ENCODE results near the gene AIFM2.
A peak's percentile ranks its signal among the peaks of the same experiment; 100 is the strongest.
"Not testable (repeated sequence)": the region's sequence is repeated elsewhere in the genome, so short reads cannot be mapped to it uniquely, and the experiment has no call there.

AIFM2 gene

DNA sequence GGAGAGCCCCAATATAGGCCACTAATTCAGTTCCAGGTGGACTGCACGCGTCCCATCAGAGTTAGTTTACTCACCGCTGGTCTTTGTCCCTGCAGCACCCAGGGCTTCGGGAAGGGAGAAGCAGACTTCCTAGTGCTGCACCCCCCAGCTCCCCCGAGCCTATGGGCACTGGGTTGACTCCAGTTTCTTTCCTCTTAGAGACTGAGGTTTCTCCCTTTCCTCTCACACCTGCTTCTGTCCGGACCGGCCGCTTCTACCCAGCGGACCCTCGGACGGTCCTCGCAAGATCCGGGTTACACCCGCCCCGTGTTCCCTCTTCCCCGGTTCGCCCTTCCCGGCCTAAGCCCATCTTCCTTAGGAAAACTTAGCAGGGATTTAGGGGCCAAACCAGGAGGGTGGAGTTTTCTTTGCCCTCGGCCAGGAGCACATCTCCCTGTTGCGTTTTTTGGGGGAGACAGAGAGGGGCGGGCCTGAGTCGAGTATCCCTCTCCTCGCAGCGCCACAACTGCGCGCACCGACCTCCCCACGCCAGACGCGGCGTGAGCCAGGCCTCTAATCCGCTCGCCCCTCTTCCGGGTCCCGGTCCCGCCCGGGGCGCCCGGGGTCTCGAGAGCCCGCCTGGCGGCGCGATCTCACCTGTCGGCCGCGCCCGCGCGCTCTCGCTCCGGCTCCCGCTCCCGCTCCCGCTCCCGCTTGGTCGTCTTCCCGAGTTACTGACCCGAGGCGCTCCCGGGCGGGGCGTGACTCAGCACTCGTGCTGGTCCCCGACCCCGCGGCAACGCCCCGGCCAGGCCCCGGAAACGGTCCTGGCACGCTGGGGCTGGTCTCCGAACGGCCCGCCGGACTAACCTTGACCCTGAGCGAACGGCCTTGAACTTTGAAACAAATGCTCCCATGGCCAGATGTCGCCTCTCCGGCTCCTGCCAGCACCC lies at the start of gene AIFM2:
TSS of gene AIFM2 (minus strand) at position 728 of the 932 bp plus-strand sequence. CDS start 8,741 bp downstream, outside the sequence.
- Mint-ChIP-seq H3K4me1 (ENCODE audit: low read depth) (peaks cover 34% of the 10 kb centered on the region), H3K27ac (peak within 1 kb of the TSS; percentile 85), H3K9me3 (no peaks in the 10 kb centered on the region), H3K36me3 (ENCODE audit: low read depth) (peaks cover 16% of the 10 kb centered on the region), H3K27me3 (peaks cover 20% of the 10 kb centered on the region), H3K4me3 (peak within 1 kb of the TSS; percentile 91)
- intact Hi-C loops (cut with micrococcal nuclease), result no loop called here

DNA sequence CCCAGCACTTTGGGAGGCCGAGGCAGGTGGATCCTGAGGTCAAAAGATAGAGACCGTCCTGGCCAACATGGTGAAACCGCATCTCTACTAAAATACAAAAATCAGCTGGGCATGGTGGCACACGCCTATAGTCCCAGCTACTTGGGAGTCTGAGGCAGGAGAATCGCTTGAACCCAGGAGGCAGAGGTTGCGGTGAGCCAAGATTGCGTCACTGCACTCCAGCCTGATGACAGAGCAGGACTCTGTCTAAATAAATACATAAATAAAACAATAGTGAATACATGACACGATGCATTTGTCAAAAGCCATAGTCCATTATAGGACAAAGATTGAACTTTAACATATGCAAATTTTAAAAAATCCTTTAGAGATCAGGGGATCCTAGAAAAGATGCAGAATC lies 46.6 kb upstream of the AIFM2 start:
- H3K36me3 Mint-ChIP-seq (ENCODE audit: low read depth); intact Hi-C loops (cut with micrococcal nuclease); H3K9me3 Mint-ChIP-seq; H3K27ac Mint-ChIP-seq; H3K4me3 Mint-ChIP-seq: not testable (repeated sequence)
- H3K27me3 Mint-ChIP-seq, result peaks cover 16% of the 10 kb centered on the region
- peaks cover 14% of the 10 kb centered on the region for H3K4me1 Mint-ChIP-seq (ENCODE audit: low read depth)

GRCh38 chr10:70178139-70178725 lies 45.6 kb upstream of the AIFM2 start:
- H3K27me3 Mint-ChIP-seq, result peaks cover 15% of the 10 kb centered on the region
- intact Hi-C loops (cut with micrococcal nuclease), result no loop called here
- no peak overlapping the region for H3K27ac Mint-ChIP-seq
- H3K36me3 Mint-ChIP-seq (ENCODE audit: low read depth), result no peaks in the 10 kb centered on the region
- H3K9me3 Mint-ChIP-seq, result peaks cover 9% of the 10 kb centered on the region
- peaks cover 18% of the 10 kb centered on the region for H3K4me1 Mint-ChIP-seq (ENCODE audit: low read depth)
- no peak overlapping the region for H3K4me3 Mint-ChIP-seq

DNA sequence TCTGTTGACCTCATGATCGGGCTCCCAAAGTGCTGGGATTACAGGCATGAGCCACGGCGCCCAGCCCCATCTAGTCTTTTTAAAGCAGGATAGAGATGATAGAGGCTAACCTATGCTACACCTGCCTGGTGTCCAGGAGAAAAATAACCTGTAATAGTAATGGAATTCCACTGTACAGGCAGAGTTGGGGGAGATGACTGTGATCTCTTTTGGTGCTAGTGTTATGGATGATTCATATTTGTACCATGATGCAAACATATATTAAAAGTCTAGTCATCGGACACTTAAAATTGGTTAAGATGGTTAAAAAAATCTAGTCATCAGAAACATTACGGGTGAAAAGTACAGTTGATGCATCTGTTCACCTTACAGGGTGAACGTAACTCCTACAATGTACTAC lies 43.8 kb upstream of the AIFM2 start:
- H3K36me3 Mint-ChIP-seq (ENCODE audit: low read depth), result no peaks in the 10 kb centered on the region
- intact Hi-C loops (cut with micrococcal nuclease), result no loop called here
- H3K4me3 Mint-ChIP-seq, result no peak overlapping the region
- peaks cover 15% of the 10 kb centered on the region for H3K4me1 Mint-ChIP-seq (ENCODE audit: low read depth)
- H3K27me3 Mint-ChIP-seq, result peaks cover 9% of the 10 kb centered on the region
- peaks cover 9% of the 10 kb centered on the region for H3K9me3 Mint-ChIP-seq
- no peak overlapping the region for H3K27ac Mint-ChIP-seq

- Mint-ChIP-seq H3K9me3 (peaks cover 9% of the 10 kb centered on the region), H3K36me3 (ENCODE audit: low read depth) (peaks cover under 1% of the 10 kb centered on the region), H3K27me3 (peaks cover 3% of the 10 kb centered on the region), H3K27ac (no peak overlapping the region), H3K4me1 (ENCODE audit: low read depth) (peaks cover 15% of the 10 kb centered on the region), H3K4me3 (no peak overlapping the region)
- intact Hi-C loops (cut with micrococcal nuclease), result no loop called here
Observed at GRCh38 chr10:70175516-70175915, 42.9 kb upstream of the AIFM2 start.

DNA sequence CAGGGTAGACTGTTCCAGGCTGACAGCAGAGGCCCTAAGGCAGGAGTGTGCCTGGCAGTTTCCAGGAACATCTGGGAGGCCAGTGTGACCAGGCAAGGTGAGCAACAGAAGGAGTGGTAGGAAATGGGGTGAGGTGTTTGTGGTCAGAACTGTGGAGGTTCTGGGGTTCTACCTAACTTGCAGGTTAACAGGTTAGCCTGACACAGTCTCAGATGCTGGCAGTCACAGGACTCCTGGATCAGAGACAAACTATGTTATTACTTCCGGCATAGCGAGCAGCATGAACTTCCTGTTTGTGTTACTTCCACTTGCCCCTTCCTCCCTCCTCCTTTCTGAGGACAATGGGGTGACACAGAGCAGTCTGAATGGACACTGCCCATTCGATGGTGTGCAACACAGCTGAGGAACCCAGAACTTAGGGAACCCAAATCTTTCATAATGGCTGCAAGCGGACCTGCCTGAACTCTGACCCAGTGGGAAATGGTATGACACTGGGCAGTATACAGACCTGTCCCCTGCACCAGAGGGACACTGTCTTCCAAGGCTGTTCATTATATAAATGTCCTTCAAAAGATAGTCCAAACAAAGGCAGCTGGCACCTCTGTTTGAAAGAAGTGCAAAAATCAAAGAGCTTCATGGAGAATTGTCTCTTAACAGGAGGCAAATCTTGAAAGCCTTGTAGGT lies 41.6 kb upstream of the AIFM2 start:
- Mint-ChIP-seq H3K36me3 (ENCODE audit: low read depth) (peaks cover 13% of the 10 kb centered on the region), H3K4me1 (ENCODE audit: low read depth) (peaks cover 21% of the 10 kb centered on the region), H3K27ac (peak overlapping the region; percentile 63), H3K27me3 (no peaks in the 10 kb centered on the region), H3K9me3 (no peaks in the 10 kb centered on the region), H3K4me3 (no peak overlapping the region)
- intact Hi-C loops (cut with micrococcal nuclease), result loop anchor here (5.0 kb wide), 1 partner anchor 208 kb away; the partner anchor contains the start of gene LRRC20

DNA sequence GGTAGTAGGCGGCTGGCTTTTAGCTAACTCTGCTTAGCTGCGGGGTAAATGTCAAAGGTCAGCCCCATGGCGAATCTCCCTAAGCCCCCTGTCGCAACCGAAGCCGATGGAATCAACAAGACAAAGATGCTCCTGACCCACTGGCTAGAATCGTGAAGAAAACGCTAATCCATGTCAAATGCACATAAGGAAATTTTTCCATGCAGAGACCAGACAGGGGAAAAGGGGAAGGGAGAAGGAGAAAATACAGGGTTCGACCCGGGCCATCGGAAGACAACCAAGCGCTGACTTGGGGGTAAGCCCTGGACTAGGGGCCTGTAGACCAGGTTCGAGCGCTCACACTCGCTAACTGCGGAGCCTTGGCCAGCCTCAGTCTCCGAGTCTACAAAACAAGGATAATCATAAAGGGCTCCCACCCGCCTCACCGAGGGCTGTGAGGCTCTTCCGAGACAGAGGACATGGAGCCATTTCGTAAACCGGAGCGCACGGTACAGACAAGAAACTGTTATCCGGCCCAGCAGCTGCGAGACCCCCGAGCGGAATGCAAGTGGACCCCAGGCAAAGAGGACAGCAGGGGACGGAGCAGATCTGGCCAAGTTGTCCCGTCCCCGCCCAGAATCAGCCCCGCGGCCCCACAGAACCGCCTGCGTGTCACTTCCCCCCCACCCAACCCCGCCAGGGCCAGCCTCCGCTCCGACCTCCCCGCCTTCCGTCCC lies 37.2 kb upstream of the AIFM2 start:
- H3K27me3 Mint-ChIP-seq, result no peaks in the 10 kb centered on the region
- peaks cover 28% of the 10 kb centered on the region for H3K36me3 Mint-ChIP-seq (ENCODE audit: low read depth)
- peaks cover 48% of the 10 kb centered on the region for H3K4me1 Mint-ChIP-seq (ENCODE audit: low read depth)

DNA sequence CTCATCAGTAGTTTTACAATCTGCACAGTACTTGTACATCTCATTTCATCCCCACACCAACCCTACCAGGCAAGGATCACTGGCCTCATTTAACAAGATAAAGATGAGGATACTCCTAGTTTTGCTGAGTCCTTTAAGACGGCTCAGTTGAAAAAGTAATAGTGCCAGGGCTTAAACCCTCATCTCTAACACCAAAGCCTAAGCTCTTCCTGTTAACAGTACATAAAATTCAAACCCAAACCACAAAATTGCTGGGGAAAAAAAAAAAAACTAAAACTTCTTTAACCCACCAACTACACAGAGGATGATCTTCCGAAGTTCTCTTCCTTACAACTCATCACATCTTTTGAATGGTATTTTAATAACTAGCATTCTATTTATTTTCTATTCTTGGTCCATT lies 36.4 kb upstream of the AIFM2 start:
- Mint-ChIP-seq H3K4me3 (peak overlapping the region; percentile 88), H3K36me3 (ENCODE audit: low read depth) (peaks cover 29% of the 10 kb centered on the region), H3K27ac (peak overlapping the region; percentile 97), H3K27me3 (no peaks in the 10 kb centered on the region), H3K9me3 (no peaks in the 10 kb centered on the region), H3K4me1 (ENCODE audit: low read depth) (peaks cover 43% of the 10 kb centered on the region)
- intact Hi-C loops (cut with micrococcal nuclease), result no loop called here

More for the DNA sequence above, 37.2 kb upstream of the AIFM2 start:
- intact Hi-C loops (cut with micrococcal nuclease), result loop anchor here (5.0 kb wide), 1 partner anchor 212 kb away; the partner anchor contains the start of gene LRRC20
- Mint-ChIP-seq H3K9me3 (no peaks in the 10 kb centered on the region), H3K4me3 (peak overlapping the region; percentile 88), H3K27ac (peak overlapping the region; percentile 97)

DNA sequence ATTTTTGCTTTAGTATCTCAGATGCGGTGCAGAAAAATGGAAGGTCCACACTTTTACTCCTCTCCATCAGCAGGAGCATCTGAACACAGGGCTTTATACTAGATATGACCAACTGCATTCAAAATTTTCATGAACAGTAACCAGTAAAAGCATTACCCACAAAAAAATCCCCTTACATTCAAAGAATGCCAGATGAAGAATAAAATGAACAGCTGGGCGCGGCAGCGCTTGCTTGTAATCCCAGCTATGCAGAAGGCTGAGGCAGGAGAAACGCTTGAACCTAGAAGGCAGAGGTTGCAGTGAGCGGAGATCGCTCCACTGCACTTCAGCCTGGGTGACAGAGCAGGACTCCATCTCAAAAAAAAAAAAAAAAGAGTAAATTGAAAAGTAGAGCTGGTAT lies 34.6 kb upstream of the AIFM2 start:
- no peaks in the 10 kb centered on the region for H3K9me3 Mint-ChIP-seq
- no peak overlapping the region for H3K27ac Mint-ChIP-seq
- H3K36me3 Mint-ChIP-seq (ENCODE audit: low read depth), result peaks cover 37% of the 10 kb centered on the region

GRCh38 chr10:70166394-70166793 lies 33.8 kb upstream of the AIFM2 start:
- no peaks in the 10 kb centered on the region for H3K27me3 Mint-ChIP-seq
- intact Hi-C loops (cut with micrococcal nuclease), result no loop called here
- H3K4me3 Mint-ChIP-seq, result no peak overlapping the region
- H3K9me3 Mint-ChIP-seq, result no peaks in the 10 kb centered on the region
- peaks cover 45% of the 10 kb centered on the region for H3K36me3 Mint-ChIP-seq (ENCODE audit: low read depth)
- peaks cover 57% of the 10 kb centered on the region for H3K4me1 Mint-ChIP-seq (ENCODE audit: low read depth)
- no peak overlapping the region for H3K27ac Mint-ChIP-seq

More for the DNA sequence above, 34.6 kb upstream of the AIFM2 start:
- H3K4me1 Mint-ChIP-seq (ENCODE audit: low read depth), result peaks cover 52% of the 10 kb centered on the region
- no peaks in the 10 kb centered on the region for H3K27me3 Mint-ChIP-seq
- no peak overlapping the region for H3K4me3 Mint-ChIP-seq
- intact Hi-C loops (cut with micrococcal nuclease), result no loop called here

DNA sequence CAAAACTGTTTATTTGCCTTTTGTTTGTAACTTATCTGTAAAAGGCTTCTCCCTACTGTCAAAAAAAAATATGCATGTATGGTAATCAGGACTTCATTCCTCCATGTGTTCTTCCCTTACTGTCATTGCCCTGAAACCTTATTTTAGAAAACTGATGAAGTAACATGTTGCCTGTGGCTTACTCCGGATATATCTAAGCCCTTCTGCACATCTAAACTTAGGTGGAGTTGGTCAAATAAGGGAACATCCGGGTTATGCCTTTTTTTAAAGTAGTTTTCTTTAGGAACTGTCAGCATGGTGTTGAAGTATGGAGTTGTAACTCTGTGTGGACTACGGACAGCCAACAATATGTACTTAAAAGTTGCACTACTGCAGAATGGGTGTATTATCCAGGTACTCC lies 31.5 kb upstream of the AIFM2 start:
- no peak overlapping the region for H3K27ac Mint-ChIP-seq
- no peaks in the 10 kb centered on the region for H3K9me3 Mint-ChIP-seq
- peaks cover 51% of the 10 kb centered on the region for H3K4me1 Mint-ChIP-seq (ENCODE audit: low read depth)
- H3K27me3 Mint-ChIP-seq, result no peaks in the 10 kb centered on the region
- H3K36me3 Mint-ChIP-seq (ENCODE audit: low read depth), result peaks cover 49% of the 10 kb centered on the region
- no peak overlapping the region for H3K4me3 Mint-ChIP-seq
- intact Hi-C loops (cut with micrococcal nuclease), result no loop called here

GRCh38 chr10:70163448-70163847 lies 30.8 kb upstream of the AIFM2 start:
- intact Hi-C loops (cut with micrococcal nuclease), result no loop called here
- H3K27ac Mint-ChIP-seq, result no peak overlapping the region
- no peaks in the 10 kb centered on the region for H3K9me3 Mint-ChIP-seq
- H3K36me3 Mint-ChIP-seq (ENCODE audit: low read depth), result peaks cover 54% of the 10 kb centered on the region
- H3K4me1 Mint-ChIP-seq (ENCODE audit: low read depth), result peaks cover 44% of the 10 kb centered on the region
- no peak overlapping the region for H3K4me3 Mint-ChIP-seq
- H3K27me3 Mint-ChIP-seq, result no peaks in the 10 kb centered on the region

GRCh38 chr10:70162892-70163201 lies 30.2 kb upstream of the AIFM2 start:
- H3K4me1 Mint-ChIP-seq (ENCODE audit: low read depth), result peaks cover 38% of the 10 kb centered on the region
- H3K36me3 Mint-ChIP-seq (ENCODE audit: low read depth), result peaks cover 54% of the 10 kb centered on the region
- intact Hi-C loops (cut with micrococcal nuclease), result no loop called here
- no peaks in the 10 kb centered on the region for H3K27me3 Mint-ChIP-seq
- H3K4me3 Mint-ChIP-seq, result no peak overlapping the region
- H3K27ac Mint-ChIP-seq, result no peak overlapping the region
- H3K9me3 Mint-ChIP-seq, result no peaks in the 10 kb centered on the region

Data from dendritic cell treated with granulocyte-macrophage colony-stimulating factor and Interleukin-4, amounts not matched to agents 40 ng/mL and 50 ng/mL, for 4 days (primary cell).